GM12878 (cell line): ENCODE data around the gene EP300. TPM values are rescaled to one million over a fixed set of nuclear protein-coding genes. Genes with fewer than 3 reads are reported as not detected.
"Not testable (repeated sequence)": the region's sequence is repeated elsewhere in the genome, so short reads cannot be mapped to it uniquely, and the experiment has no call there.

Experiments used
- ATAC-seq: fragments of 200-7000 bp; cut with Tn5 transposase; 3 replicates; pipeline ENCODE4 v1.9.1; 2020; ENCODE audit warnings: mild to moderate bottlenecking, moderate library complexity
- BruUV-seq: library from RNA; stranded (reverse); fragments of 400-500 nt; replicated peaks from 2 replicates; lab custom pipeline; 2021; lab: Mats Ljungman, UMichigan
- CTCF ChIA-PET: fragments of 300-600 bp; sonication (Branson Sonifier 250); formaldehyde crosslinking; extraction: SDS; loops from one replicate; lab custom pipeline; 2021; ENCODE audit warnings: inconsistent platforms; lab: Yijun Ruan, JAX
- POLR2A ChIA-PET: fragments of 350-600 bp; formaldehyde crosslinking; extraction: SDS; loops from one replicate; lab custom pipeline; 2021; ENCODE audit warnings: inconsistent platforms; lab: Charles Lee
- RAD21 ChIA-PET: fragments of 300-600 bp; sonication (Branson Sonifier 250); formaldehyde crosslinking; loops from one replicate; lab custom pipeline; 2023; ENCODE audit warnings: antibody characterized with exemption; ENCODE audit not compliant: unreplicated experiment; lab: Charles Lee
- SMC1A ChIA-PET: fragments of 300-600 bp; sonication (Branson Sonifier 250); formaldehyde crosslinking; loops from one replicate; lab custom pipeline; 2023; ENCODE audit not compliant: unreplicated experiment, uncharacterized antibody; lab: Charles Lee
- DNase-seq: peaks from one replicate; pipeline ENCODE4 v3.0.0-alpha.2; 2011; ENCODE audit warnings: low read depth, low spot score
- FAIRE-seq: peaks from 3 replicates; lab custom pipeline; 2011; peaks lifted over from hg19 to GRCh38; lab: Jason Lieb, UNC
- H2AFZ ChIP-seq: 2 replicates; pipeline ENCODE4 v1.6.0; 2011; ENCODE audit warnings: low read depth, low read length, control low read depth; ENCODE audit not compliant: control insufficient read depth
- H3K27ac ChIP-seq: 2 replicates; pipeline ENCODE4 v1.5.1; 2011; ENCODE audit warnings: control low read depth; ENCODE audit not compliant: control insufficient read depth, insufficient read depth
- H3K27me3 ChIP-seq, 2 experiments: replicated peaks in 1 of 2; 2 replicates each; pipeline versions ENCODE4 v1.6.0 to v1.6.1; 2011; ENCODE audit warnings: low read length in 1 of 2; ENCODE audit not compliant: control insufficient read depth in 2 of 2, insufficient read depth in 2 of 2
- H3K36me3 ChIP-seq, 2 experiments: 2 replicates each; pipeline ENCODE4 v1.5.1; 2011; ENCODE audit warnings: low read length in 1 of 2; ENCODE audit not compliant: control insufficient read depth in 2 of 2, insufficient read depth in 2 of 2
- H3K4me1 ChIP-seq: 2 replicates; pipeline ENCODE4 v1.6.1; 2011; ENCODE audit warnings: mild to moderate bottlenecking, low read length, moderate library complexity, mixed read lengths; ENCODE audit not compliant: control insufficient read depth, insufficient read depth
- H3K4me2 ChIP-seq: 2 replicates; pipeline ENCODE4 v1.6.0; 2011; ENCODE audit warnings: control low read depth; ENCODE audit not compliant: control insufficient read depth, insufficient read depth
- H3K4me3 ChIP-seq: fragments of 200-600 bp; sonication (generic); 2 replicates; pipeline ENCODE4 v1.5.1; 2016
- H3K79me2 ChIP-seq: 2 replicates; pipeline ENCODE4 v1.6.0; 2011; ENCODE audit warnings: low read length; ENCODE audit not compliant: control insufficient read depth, insufficient read depth
- H3K9ac ChIP-seq: 2 replicates; pipeline ENCODE4 v1.8.0; 2011; ENCODE audit warnings: low read length, control low read depth, mixed read lengths; ENCODE audit not compliant: control insufficient read depth, insufficient read depth
- H3K9me3 ChIP-seq: replicated peaks from 3 replicates; pipeline ENCODE4 v1.5.1; 2011; ENCODE audit warnings: mild to moderate bottlenecking, low read length; ENCODE audit not compliant: control insufficient read depth, insufficient read depth
- H4K20me1 ChIP-seq: 2 replicates; pipeline ENCODE4 v1.6.0; 2011; ENCODE audit not compliant: control insufficient read depth, insufficient read depth
- ATF3 ChIP-seq: IDR thresholded peaks from 2 replicates; pipeline ENCODE4 v1.6.1; 2011; ENCODE audit warnings: low read depth, mild to moderate bottlenecking, low read length, moderate library complexity, borderline replicate concordance; ENCODE audit errors: extremely low read depth
- ATF7 ChIP-seq: fragments of 450-650 bp; IDR thresholded peaks from 2 replicates; pipeline ENCODE4 v1.6.1; 2016; ENCODE audit warnings: low read depth, mild to moderate bottlenecking
- E2F4 ChIP-seq: IDR thresholded peaks from 2 replicates; pipeline ENCODE4 v1.6.1; 2012; ENCODE audit warnings: low read depth, low read length, improper control_type of control experiment
- KAT2A ChIP-seq: conservative IDR thresholded peaks from 2 replicates; pipeline ENCODE4 v1.6.1; 2011; ENCODE audit warnings: low read depth, low read length; ENCODE audit not compliant: control insufficient read depth
- MYB ChIP-seq: fragments of 150-350 bp; IDR thresholded peaks from 2 replicates; pipeline ENCODE4 v1.6.1; 2014; ENCODE audit warnings: mild to moderate bottlenecking, low read depth, low read length, borderline replicate concordance
- RAD21 ChIP-seq: IDR thresholded peaks from 2 replicates; pipeline ENCODE4 v1.6.1; 2011; ENCODE audit warnings: mild to moderate bottlenecking, low read depth, low read length, moderate library complexity; ENCODE audit not compliant: insufficient read depth
- RBBP5 ChIP-seq: fragments of 200-600 bp; sonication (generic); conservative IDR thresholded peaks from 2 replicates; pipeline ENCODE4 v1.6.1; 2016
- ZBTB40 ChIP-seq: fragments of 450-650 bp; IDR thresholded peaks from 2 replicates; pipeline ENCODE4 v1.6.1; 2016; ENCODE audit warnings: mild to moderate bottlenecking, moderate library complexity, borderline replicate concordance
- ZNF274 ChIP-seq: IDR thresholded peaks from one replicate; pipeline ENCODE4 v1.8.0; 2011; ENCODE audit not compliant: insufficient read length, insufficient read depth
- WGBS: methylation state at CpG from one replicate; pipeline ENCODE4 v1.1.6; 2016; ENCODE audit warnings: low lambda C conversion rate; ENCODE audit not compliant: insufficient replicate concordance, insufficient coverage; ENCODE audit errors: missing lambda C conversion rate; 5-methylcytosine and 5-hydroxymethylcytosine counted together
- in situ Hi-C: fragments of 300-500 bp; cut with MboI; formaldehyde crosslinking; loops from 9 replicates; pipeline ENCODE4 v1.14.3; 2018; ENCODE audit warnings: mixed read lengths
- intact Hi-C: fragments of 100-400 bp; cut with micrococcal nuclease; formaldehyde crosslinking; loops from one replicate; pipeline ENCODE4 v1.14.2; 2022; ENCODE audit not compliant: unreplicated experiment
- polyA plus RNA-seq, 11 experiments: library from polyadenylated mRNA; depleted of rRNA in 4 of 11; unstranded in 6 of 11; stranded (reverse) in 5 of 11; fragments of >200 nt; fragmentation: Nextera tagmentation in 4 of 11; fragmentation: Illumina TruSeq in 1 of 11; extraction: Ambion mirVana in 4 of 11; extraction: Trizol in 1 of 11; gene quantifications; 1 replicate in 1 of 11; 2 replicates in 10 of 11; pipeline versions ENCODE4 v1.2.1 to v1.2.3, GENCODE V29; 2011 to 2016; ENCODE audit warnings: inconsistent platforms in 2 of 11, missing spikeins in 2 of 11, low read depth in 1 of 11
- total RNA-seq, 4 experiments: library from RNA; depleted of rRNA in 3 of 4; stranded (reverse); fragments of >200 nt in 3 of 4; fragmentation: Illumina TruSeq in 1 of 4; extraction: Trizol in 1 of 4; gene quantifications; 2 replicates each; pipeline versions ENCODE4 v1.2.1 to v1.2.3, GENCODE V29; 2013 to 2021

The EP300 gene
- total and polyA plus RNA-seq, 10 of the 15 experiments (the other 5 are each of a cell fraction or from before 2014, with no cell fraction given) = 5.5 to 48.5 (median 23.6) TPM

GRCh38 chr22:41067968-41068367 is 24.4 kb upstream of the EP300 start:
- BruUV-seq, FAIRE-seq, H3K79me2 ChIP-seq, H3K27ac ChIP-seq, DNase-seq, H4K20me1 ChIP-seq, intact Hi-C loops, in situ Hi-C loops, H3K9me3 ChIP-seq, H3K27me3 ChIP-seq, H3K4me3 ChIP-seq, H3K9ac ChIP-seq, H2AFZ ChIP-seq, H3K36me3 ChIP-seq, H3K4me2 ChIP-seq, ATAC-seq: not testable (repeated sequence)
- H3K4me1 ChIP-seq = peaks cover 16% of the 10 kb centered on the region
- 78% methylated on average over 10 of the region's 10 CpGs for WGBS
- 0 out of 2 replicates have a peak, but pooled peaks have one; percentile 18 for TF ChIP-seq RAD21
- SMC1A ChIA-PET = interaction anchor here (0.6 to 2.4 kb wide), 8 partner anchors 8 to 145 kb away, joined by 3 to 9 read pairs (median 5); no protein-coding TSS in a partner anchor
- POLR2A ChIA-PET = interaction anchor here (0.7 to 2.5 kb wide), 6 partner anchors 116 to 1815 kb away, joined by 3 to 13 read pairs (median 4); no protein-coding TSS in a partner anchor
- RAD21 ChIA-PET = interaction anchor here (1.2 to 1.9 kb wide), 3 partner anchors 22 to 117 kb away, joined by 3 to 11 read pairs (median 3); partner anchors contain the start of gene EP300
- CTCF ChIA-PET = interaction anchor here (0.7 to 1.5 kb wide), 5 partner anchors 46 to 145 kb away, joined by 3 to 5 read pairs (median 3); no protein-coding TSS in a partner anchor

GRCh38 chr22:41070665-41071331 is 21.6 kb upstream of the EP300 start:
- no peaks in the 10 kb centered on the region for H3K27me3 ChIP-seq
- DNase-seq (no peak), FAIRE-seq (no peak), ATAC-seq (no peak)
- in situ Hi-C loops (loop anchor here (10.0 kb wide), 1 partner anchor 56 kb away; no protein-coding TSS in a partner anchor), intact Hi-C loops (no loop called here)
- no peak overlapping the region for H2AFZ ChIP-seq
- POLR2A ChIA-PET = interaction anchor here (0.6 kb wide), 1 partner anchor 209 kb away, joined by 4 read pairs; the partner anchor contains the start of gene DNAJB7
- H3K27ac ChIP-seq = no peak overlapping the region
- SMC1A ChIA-PET = interaction anchor here (1.5 kb wide), 1 partner anchor 24 kb away, joined by 5 read pairs; no protein-coding TSS in a partner anchor
- H4K20me1 ChIP-seq = no peaks in the 10 kb centered on the region
- BruUV-seq = no TSS peak
- no peak overlapping the region for H3K4me2 ChIP-seq
- H3K4me1 ChIP-seq = peaks cover 16% of the 10 kb centered on the region
- CTCF ChIA-PET = interaction anchor here (0.8 kb wide), 1 partner anchor 148 kb away, joined by 3 read pairs; no protein-coding TSS in a partner anchor
- no peaks in the 10 kb centered on the region for H3K9me3 ChIP-seq
- no peak overlapping the region for H3K9ac ChIP-seq
- no peak overlapping the region for H3K4me3 ChIP-seq
- RAD21 ChIA-PET = interaction anchor here (1.3 to 2.4 kb wide), 2 partner anchors 118 to 148 kb away, joined by 4 to 9 read pairs; no protein-coding TSS in a partner anchor
- no peaks in the 10 kb centered on the region for H3K36me3 ChIP-seq
- WGBS = 63% methylated on average over 14 of the region's 14 CpGs
- no peaks in the 10 kb centered on the region for H3K79me2 ChIP-seq
- no peak for TF ChIP-seq E2F4
- TF ChIP-seq ZBTB40 = no peak
- no peak for TF ChIP-seq ATF7
- no peak for TF ChIP-seq ZNF274
- no peak for TF ChIP-seq ATF3
- TF ChIP-seq RBBP5 = no peak
- TF ChIP-seq KAT2A = no peak
- no peak for TF ChIP-seq MYB
